Peyer's patch (tissue), 4 donors: Measurements from ENCODE around the gene TMEM184C.

Experiments
- POLR2A ChIP-seq, 2 donors: fragments of 450-650 bp; IDR thresholded peaks; one replicate each; pipeline ENCODE4 v1.5.1; 2017; ENCODE audit warnings: antibody characterized with exemption in 2 of 2, mild to moderate bottlenecking in 2 of 2, moderate library complexity in 2 of 2
- TF ChIP-seq, protein P1 (sequence below), 6 experiments: fragments of 450-650 bp in 4 of 6; fragments of 200-600 bp in 2 of 6; sonication (generic) in 1 of 6; IDR thresholded peaks; one replicate each; pipeline ENCODE4 v1.5.1; 2017 to 2019; ENCODE audit warnings: antibody characterized with exemption in 6 of 6, mild to moderate bottlenecking in 3 of 6, moderate library complexity in 1 of 6

DNA sequence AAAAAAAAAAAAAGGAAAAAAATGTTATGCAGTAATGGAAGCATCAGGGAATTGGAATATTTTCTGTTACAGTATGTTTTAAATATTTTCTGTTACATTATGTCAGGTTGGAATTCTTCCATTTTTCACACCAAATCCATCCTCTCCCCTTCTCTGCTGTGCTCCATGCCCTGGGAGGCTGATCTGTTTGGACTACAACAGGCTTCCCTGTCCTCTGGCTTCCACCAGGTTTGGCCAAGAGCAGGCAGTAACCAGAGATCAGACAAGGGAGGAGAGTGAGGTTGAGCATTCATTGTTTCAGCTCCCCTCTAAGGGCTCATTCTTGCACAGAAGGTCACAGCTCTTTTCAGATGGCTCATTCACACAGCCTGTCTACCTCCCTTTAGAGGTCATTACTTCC, 11.7 kb upstream of the TMEM184C start:
- TF ChIP-seq, protein P1, sequence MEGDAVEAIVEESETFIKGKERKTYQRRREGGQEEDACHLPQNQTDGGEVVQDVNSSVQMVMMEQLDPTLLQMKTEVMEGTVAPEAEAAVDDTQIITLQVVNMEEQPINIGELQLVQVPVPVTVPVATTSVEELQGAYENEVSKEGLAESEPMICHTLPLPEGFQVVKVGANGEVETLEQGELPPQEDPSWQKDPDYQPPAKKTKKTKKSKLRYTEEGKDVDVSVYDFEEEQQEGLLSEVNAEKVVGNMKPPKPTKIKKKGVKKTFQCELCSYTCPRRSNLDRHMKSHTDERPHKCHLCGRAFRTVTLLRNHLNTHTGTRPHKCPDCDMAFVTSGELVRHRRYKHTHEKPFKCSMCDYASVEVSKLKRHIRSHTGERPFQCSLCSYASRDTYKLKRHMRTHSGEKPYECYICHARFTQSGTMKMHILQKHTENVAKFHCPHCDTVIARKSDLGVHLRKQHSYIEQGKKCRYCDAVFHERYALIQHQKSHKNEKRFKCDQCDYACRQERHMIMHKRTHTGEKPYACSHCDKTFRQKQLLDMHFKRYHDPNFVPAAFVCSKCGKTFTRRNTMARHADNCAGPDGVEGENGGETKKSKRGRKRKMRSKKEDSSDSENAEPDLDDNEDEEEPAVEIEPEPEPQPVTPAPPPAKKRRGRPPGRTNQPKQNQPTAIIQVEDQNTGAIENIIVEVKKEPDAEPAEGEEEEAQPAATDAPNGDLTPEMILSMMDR (IDR thresholded peaks at IDR 0.05), result no peak
- no peak for TF ChIP-seq POLR2A (IDR thresholded peaks at IDR 0.05)
